HG02852 (cell line): ENCODE data around the gene ABCA12.
A peak's percentile ranks its signal among the peaks of the same experiment; 100 is the strongest.
"Not testable (repeated sequence)": the region's sequence is repeated elsewhere in the genome, so short reads cannot be mapped to it uniquely, and the experiment has no call there.

Source experiments
- ATAC-seq: cut with Tn5 transposase; IDR thresholded peaks from one replicate; pipeline ENCODE4 v1.9.1; 2021; ENCODE audit warnings: mild to moderate bottlenecking, moderate library complexity; ENCODE audit not compliant: unreplicated experiment

The ABCA12 gene, protein sequence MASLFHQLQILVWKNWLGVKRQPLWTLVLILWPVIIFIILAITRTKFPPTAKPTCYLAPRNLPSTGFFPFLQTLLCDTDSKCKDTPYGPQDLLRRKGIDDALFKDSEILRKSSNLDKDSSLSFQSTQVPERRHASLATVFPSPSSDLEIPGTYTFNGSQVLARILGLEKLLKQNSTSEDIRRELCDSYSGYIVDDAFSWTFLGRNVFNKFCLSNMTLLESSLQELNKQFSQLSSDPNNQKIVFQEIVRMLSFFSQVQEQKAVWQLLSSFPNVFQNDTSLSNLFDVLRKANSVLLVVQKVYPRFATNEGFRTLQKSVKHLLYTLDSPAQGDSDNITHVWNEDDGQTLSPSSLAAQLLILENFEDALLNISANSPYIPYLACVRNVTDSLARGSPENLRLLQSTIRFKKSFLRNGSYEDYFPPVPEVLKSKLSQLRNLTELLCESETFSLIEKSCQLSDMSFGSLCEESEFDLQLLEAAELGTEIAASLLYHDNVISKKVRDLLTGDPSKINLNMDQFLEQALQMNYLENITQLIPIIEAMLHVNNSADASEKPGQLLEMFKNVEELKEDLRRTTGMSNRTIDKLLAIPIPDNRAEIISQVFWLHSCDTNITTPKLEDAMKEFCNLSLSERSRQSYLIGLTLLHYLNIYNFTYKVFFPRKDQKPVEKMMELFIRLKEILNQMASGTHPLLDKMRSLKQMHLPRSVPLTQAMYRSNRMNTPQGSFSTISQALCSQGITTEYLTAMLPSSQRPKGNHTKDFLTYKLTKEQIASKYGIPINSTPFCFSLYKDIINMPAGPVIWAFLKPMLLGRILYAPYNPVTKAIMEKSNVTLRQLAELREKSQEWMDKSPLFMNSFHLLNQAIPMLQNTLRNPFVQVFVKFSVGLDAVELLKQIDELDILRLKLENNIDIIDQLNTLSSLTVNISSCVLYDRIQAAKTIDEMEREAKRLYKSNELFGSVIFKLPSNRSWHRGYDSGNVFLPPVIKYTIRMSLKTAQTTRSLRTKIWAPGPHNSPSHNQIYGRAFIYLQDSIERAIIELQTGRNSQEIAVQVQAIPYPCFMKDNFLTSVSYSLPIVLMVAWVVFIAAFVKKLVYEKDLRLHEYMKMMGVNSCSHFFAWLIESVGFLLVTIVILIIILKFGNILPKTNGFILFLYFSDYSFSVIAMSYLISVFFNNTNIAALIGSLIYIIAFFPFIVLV (N-terminal part only)

DNA sequence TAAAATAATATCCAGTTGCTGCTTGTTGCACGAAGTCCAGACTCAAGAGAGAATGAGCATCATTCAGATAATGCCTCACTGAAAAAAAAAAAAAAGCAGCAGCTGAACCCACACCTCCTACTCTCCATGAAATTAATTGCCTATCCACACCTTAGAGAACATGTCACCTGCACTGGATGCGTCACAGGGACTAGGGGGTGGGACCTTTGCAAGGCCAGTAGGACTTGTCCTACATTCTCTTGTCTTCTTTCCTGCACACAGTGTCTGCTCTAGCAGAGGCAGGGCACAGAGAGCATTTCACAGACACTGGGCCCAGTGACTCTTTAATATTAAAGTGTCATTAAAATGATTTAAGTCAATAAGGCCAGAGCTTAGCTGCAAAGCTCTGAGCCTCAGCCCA is at the start of gene ABCA12:
TSS of gene ABCA12 (minus strand) at position 148 of the 400 bp plus-strand sequence. CDS start 418 bp downstream, outside the sequence.
- no peak for ATAC-seq

DNA sequence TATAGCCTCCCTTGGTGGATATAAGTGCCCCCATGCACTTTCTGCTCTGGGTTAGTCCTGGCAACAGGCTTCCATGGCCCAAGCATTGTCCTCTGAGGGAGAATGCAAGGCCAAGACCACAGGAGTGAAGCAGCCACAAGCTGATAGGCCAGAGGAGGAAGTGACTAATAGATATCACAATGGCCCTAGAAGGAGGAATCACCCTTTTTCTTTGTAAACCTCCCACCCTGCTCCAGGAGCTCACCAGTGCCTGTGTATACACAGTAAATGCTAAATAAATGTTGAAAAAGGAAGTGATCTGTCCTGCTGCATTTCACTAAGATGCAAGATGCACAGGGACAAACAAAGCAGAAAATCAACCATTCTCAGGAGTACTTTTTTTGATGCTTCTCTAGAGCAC is 49.7 kb upstream of the ABCA12 start:
- no peak for ATAC-seq

DNA sequence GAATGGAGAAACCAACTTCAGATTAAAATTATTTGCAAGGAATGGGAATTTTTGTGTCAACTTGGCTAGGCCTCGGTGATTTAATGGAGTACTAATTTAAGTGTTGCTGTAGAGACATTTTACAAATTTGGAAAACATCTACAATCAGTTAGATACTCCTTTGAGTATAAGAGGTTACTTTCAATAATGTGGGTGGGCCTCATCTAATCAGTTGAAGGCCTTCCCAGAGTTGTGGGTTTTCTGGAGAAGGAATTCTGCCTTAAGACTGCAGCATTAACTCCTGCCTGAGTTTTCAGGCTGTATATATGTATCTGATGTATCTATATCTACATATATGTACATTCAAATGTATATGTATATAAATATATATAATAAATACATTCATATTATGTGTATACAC is 47.6 kb upstream of the ABCA12 start:
- ATAC-seq, result no peak

- no peak for ATAC-seq
Measured at GRCh38 chr2:215178121-215178520, 39.7 kb upstream of the ABCA12 start.

DNA sequence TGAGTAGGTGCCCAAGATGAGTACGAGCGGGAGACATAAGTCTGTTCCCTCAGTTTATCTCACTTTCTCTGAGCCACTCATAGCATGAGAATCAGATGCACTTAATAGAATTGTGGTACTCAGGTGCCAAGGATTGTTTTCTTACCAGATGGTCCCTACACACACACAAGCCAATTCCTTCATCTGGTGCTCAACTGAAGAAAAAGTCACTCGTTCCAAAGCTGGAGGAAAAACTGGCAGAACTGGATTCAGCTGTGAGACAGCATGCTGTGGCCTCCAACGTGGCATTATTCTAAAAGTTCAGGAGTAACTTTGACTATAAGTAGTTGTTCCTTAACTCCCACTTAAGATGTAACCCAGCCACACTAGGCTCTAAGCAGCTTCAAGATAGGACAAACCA is 33.4 kb upstream of the ABCA12 start:
- no peak for ATAC-seq

DNA sequence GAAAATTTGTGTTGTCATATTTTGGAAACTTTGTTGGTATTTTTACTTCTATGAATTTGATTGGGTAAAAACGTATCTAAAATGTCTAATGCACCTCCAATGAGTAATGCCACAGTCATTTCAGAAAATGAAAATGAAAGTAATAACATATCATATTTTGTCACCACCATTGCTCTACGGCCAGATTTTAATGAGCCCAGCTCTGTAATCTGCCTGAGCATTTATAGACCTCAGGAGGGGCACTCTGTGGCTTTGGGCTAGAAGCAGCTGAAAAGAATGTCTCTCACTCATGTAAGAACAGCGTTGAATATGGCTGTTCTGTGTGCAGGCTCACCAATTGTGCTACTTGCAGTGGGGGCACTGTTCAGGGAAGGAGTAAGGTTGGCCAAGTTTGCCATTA is 32.7 kb upstream of the ABCA12 start:
- peak; percentile 81 for ATAC-seq

DNA sequence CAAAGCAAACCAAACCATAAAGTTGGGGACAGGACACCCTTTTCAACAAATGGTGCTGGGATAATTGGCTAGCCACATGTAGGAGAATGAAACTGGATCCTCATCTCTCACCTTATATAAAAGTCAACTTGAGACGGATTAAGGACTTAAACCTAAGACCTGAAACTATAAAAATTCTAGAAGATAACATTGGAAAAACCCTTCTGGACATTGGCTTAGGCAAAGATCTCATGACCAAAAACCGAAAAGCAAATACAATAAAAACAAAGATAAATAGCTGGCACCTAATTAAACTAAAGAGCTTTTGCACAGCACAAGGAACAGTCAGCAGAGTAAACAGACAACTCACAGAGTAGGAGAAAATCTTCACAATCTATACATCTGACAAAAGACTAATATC is 28.1 kb upstream of the ABCA12 start:
- ATAC-seq, result not testable (repeated sequence)

DNA sequence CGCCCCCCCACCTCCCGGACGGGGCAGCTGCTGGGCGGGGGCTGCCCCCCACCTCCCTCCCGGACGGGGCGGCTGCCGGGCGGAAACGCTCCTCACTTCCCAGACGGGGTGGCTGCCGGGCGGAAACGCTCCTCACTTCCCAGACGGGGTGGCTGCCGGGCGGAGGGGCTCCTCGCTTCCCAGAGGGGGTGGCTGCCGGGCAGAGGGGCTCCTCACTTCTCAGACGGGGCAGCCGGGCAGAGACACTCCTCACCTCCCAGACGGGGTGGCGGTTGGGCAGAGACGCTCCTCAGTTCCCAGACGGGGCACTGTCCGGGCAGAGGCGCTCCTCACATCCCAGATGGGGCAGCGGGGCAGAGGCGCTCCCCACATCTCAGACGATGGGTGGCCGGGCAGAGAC is 24.9 kb upstream of the ABCA12 start:
- not testable (repeated sequence) for ATAC-seq

- ATAC-seq, result no peak
Measured at GRCh38 chr2:215161301-215161829, 22.9 kb upstream of the ABCA12 start.

- no peak for ATAC-seq
Measured at GRCh38 chr2:215160081-215160480, 21.7 kb upstream of the ABCA12 start.

DNA sequence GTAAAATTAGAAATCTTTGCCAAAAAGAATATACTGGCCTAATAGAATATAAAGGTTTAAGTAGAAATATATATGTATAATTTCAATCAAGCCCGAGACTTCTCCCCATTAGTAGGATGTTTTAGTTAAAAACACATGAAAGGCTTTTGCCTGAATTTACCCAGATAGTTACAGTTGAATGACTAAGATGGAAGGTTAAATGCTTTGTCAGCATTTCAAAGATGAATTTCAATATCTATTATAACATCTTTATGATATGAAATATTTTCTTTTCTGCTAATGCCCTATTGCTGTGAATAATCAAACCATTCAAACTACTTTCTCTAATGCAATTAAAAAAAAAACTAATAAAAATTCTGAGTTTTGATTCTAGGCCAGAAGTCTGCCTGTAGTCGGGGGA is 18.0 kb upstream of the ABCA12 start:
- no peak for ATAC-seq

- ATAC-seq, result no peak
Measured at GRCh38 chr2:215149894-215150293, 11.5 kb upstream of the ABCA12 start.

- ATAC-seq, result no peak
Measured at GRCh38 chr2:215149486-215149885, 11.1 kb upstream of the ABCA12 start.

GRCh38 chr2:215149060-215149459 is 10.6 kb upstream of the ABCA12 start:
- no peak for ATAC-seq

- no peak for ATAC-seq
Measured at GRCh38 chr2:215145611-215146010, 7.2 kb upstream of the ABCA12 start.

GRCh38 chr2:215144106-215144875 is 5.9 kb upstream of the ABCA12 start:
- ATAC-seq, result no peak

- ATAC-seq, result no peak
Measured at GRCh38 chr2:215143458-215143857, 5.0 kb upstream of the ABCA12 start.

- no peak for ATAC-seq
Measured at GRCh38 chr2:215141706-215142105, 3.3 kb upstream of the ABCA12 start.

GRCh38 chr2:215140166-215140707 is 1.8 kb upstream of the ABCA12 start:
- ATAC-seq, result no peak

DNA sequence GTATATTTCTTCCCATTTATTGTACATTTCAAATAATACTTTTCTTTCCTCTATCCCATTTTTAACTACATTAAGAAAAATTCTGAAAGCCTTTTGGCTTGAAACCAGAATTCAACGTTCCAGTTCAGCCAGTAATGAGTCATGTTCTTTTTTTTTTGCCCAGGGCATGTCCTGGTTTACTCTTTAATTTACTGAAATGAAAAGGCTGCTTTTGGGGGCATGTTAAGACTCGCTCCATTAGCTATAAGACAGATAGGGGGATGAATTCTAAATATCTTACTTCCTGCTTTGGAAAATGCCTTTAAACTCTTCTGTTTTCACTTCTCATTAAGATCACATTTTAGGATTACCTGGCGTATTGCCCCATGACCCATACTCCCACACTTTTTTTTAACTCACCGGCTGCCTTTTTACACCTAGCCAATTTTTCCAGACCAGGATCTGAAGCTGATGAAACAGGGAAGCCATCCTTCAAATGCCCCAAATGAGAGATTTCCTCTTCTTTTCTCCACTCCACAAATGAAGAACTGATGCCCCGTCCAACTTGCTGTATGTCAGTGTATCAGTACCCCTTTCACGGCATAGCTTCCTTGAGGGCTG is 585 bp downstream of the ABCA12 start:
- no peak for ATAC-seq
